ENCODE data around the gene CYLD.
A peak's percentile ranks its signal among the peaks of the same experiment; 100 is the strongest.

The CYLD gene

DNA sequence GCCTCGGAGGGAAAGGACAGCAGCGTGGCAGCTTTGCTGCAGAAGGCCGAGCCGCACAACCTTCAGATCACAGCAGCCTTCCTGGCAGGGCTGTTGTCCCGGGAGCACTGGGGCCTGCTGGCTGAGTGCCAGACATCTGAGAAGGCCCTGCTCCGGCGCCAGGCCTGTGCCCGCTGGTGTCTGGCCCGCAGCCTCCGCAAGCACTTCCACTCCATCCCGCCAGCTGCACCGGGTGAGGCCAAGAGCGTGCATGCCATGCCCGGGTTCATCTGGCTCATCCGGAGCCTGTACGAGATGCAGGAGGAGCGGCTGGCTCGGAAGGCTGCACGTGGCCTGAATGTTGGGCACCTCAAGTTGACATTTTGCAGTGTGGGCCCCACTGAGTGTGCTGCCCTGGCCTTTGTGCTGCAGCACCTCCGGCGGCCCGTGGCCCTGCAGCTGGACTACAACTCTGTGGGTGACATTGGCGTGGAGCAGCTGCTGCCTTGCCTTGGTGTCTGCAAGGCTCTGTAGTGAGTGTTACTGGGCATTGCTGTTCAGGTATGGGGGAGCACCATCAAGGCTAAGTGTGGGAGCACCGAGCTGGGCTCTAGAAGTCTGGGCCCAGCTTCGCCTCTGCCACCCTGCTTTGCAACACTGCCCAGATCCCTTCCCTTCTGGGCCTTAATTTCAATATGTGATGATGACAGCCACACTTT, 29.9 kb upstream of the CYLD start:
- peak; percentile 53 for DNase-seq

DNA sequence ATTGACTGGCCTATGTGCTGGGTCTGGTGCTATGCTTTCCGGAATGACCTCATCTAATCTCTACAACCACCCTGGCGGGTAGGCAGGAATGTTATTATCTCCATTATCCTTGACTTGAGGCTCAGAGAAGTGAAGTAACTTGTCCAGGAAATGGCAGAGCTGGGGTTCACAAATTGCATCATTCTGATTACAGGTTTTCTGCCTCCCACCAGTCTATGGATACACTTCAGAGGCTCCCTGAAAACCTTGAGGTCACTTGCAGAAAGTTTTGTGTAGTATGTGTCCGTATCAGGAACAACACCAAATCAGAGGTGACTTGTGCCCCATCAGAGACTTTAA, 29.4 kb upstream of the CYLD start:
- no peak for DNase-seq

DNA sequence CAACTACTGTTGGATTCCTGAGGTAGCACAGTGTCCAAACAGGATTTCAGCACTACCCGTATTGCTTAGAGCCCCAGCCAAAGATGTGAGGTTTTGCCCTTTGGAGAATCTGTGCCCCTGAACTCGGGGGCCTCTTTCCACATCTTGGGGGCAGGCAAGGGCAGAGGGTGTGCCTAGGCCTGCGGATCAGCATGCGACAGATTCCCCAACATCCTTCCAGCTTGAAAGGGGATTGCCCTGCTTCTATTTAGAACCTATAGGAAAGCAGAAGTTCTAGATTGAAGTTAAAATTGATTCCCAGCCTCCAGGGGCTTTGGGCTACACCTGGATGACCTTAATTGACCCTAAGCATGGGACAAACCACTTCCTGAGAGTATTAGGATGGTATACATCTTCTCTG, 28.9 kb upstream of the CYLD start:
- DNase-seq, result no peak

DNA sequence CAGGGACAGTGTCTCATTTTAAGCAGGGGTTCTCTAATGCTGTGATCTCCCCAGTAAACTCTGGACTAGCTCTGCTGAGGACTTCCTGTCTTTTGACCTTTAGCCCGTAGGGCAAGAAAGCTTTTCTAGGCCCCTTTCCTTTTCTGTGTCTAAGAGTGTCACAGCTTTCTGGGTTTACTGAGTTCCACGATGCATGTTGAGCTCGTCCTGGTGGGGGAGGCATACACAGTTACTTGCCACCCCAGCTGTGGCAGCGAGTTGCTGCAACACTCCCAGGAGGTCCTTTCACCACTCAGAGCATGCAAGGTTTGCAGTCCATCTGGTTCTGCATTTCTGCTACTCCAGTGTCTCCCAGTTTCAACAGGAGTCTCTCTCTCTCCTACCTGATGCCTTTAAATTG, 24.8 kb upstream of the CYLD start:
- no peak for DNase-seq

DNA sequence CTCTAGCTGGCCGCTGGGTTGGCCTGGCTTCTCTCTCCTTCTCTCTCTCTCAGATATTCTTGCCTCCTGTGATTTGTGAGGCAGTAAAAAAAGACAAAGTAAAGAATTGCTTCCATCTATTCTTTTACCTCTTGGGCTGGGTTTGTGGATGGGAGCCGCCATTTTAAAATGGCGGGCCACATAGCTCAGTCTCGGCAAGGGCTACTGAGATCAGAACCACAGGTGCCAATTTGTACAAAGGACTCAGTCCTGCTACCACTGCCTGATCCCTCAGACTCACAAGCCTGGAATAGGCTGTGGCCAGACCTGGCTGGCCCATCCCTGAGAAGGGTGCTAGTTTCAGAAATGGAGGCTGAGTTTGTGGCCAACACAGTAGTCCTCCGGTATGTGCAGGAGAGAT, 24.4 kb upstream of the CYLD start:
- DNase-seq, result no peak

DNA sequence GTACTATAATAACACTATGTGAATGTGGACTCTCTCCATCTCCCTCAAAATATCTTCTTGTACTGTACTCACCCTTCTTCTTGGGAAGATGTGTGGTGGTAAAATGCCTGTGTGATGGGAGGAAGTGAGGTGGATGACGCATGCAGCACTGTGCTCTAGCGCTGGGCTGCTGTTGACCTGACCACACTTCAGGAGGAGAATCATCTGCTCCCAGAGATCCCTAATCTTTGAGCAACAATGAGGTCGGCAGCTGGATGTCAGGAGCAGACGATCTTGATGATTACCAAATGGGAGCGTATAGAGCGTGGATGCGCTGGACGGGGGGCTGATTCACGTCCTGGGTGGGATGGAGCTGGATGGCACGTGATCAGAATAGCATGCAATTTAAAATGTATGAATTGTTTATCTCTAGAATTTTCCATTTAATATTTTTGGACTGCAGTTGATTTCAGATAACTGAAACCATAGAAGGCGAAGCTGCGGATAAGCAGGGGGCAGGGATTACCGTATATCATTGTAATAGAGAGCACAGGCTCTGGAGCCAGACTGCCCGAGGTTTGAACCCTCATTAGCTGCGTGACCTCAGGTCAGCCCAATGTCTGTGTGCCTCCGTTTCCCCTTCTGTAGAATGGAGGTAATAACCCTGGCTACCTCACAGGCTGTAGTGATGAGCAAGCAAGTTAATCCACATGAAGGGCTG, 23.7 kb upstream of the CYLD start:
- no peak for DNase-seq

DNA sequence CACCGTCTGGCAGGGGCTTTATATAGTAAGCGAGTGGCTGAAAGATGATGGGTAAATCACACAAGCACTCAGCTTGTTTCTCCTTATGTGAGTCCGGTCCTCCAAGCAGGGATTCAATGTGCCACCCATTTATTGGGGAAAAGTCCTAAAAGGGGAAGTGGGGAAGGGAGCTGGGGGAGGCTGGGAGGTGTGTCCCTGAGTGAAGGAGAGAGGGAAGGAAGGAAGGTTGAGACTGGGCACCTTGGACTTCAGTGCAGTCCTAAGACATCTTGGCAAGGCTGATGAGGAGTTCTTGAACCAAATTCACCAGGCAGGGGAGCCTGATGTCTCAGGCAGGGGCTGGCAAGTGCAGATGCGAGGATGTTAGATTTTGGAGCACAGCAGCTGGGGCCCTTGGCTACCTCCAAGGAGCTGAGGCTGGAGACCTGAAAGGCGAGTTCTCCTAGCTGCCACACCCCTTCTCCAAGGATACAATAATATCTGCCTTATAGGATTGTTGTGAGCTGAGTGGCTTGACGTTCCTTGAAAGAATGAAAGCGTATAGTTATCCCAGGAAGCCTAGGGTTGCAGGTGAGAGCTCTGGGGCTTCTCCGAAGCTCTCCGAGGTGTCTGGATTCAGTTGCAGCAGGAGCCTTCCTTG, 23.0 kb upstream of the CYLD start:
- no peak for DNase-seq

DNA sequence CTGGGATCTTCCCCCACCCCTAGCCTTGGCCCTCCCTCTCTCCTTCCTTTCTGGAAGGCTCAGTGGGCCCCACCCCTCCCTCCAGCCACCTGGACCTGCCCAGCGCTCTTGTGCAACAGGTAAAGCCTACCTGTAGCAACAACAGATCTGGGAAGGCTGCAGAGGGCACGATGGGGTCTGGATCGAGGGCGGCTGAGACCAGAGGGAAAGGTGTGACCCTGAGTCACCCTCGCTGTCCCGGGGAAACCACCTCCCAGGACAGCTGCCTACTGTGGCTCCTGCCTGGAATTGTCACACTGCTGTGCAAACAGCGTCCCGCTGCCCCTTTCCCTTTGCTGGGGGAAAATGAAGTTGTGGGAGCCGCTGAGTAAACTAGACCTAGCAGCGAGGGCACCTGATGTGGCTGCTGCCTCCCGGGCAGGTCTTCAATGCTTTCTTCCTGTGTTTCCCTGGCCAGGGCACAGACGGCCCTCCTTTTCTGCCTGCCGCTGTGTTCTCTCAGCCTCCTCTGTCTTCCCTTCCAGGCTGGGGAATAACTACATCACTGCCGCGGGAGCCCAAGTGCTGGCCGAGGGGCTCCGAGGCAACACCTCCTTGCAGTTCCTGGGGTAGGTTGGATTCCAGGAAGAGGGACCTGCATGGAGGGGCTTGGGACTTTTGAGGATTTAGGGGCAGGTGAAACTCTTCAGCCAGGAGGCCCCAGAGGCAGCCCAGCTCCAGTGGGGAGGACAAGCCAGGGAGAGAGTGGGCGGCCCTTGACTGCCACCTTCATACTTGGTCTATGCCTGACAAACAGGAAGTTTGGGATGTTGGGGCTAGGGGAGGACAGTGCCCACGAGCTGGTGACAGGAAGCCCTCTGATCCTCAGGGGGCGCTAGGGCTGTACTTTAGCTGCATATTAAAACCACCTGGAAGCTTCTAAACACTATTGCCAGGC, 22.2 kb upstream of the CYLD start:
- no peak for DNase-seq

DNA sequence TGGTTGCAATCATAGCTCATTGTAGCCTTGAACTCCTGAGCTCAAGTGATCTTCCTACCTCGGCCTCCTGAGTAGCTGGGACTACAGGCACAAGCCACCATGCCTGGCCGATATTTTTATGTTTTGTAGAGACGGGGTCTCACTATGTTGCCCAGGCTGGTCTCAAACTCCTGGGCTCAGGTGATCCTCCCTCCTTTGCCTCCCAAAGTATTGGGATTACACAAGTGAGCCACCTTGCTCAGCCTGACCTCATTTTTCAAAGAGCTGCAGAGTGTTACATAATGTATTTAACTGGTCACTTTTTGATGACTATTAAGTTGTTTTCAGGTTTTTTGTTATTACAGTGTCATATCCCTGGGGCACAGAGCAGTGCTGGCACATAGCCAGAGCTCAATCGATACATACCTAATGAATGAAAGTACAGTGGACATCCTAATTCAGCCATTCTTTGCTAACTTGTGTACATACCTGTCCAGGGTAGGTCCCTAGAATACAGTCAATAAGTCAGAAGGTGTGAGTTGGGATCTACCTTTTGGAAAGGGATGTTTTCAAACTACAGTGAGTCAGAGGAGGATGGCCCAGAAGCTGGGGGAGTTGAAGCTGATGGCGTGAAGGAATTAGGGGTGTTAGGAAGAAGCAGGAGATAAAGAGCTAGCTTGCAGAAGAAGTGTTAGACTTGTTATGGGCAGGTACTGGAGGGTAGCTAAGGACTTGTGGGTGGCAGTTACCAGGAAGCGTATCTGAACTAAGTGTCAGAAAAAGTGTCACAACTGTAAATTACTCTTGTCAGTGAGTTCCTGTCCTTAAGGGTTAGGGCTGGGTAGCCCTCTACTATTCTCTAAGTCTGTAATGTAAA, 20.1 kb upstream of the CYLD start:
- no peak for DNase-seq

DNA sequence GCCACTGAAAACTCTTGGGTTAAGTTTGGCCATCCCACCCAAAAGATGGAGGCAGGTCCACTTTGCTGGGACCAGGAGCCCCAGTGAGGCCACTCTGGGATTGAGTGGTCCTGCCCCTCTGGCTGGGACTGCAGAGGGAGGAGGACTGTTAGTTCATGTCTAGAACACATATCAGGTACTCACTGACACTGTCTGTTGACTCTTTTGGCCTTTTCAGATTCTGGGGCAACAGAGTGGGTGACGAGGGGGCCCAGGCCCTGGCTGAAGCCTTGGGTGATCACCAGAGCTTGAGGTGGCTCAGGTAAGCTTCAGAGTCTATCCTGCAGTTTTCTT, 19.5 kb upstream of the CYLD start:
- DNase-seq, result no peak

DNA sequence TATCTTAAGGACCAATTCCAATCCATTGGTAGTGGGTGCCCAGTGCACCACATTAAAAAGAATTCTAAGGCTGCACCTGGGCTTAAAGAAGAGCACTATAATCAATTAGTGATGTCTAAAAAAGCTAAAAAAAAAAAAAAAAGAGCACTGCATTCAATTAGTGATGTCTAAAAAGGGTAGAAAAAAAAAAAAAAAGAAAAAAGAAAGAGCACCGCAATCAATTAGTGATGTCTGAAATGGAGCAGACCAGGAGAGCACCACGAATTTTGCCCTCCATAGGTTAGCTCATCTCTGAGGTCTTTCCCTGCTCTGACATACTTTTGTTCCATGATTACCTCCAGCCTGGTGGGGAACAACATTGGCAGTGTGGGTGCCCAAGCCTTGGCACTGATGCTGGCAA, 18.9 kb upstream of the CYLD start:
- DNase-seq, result no peak

DNA sequence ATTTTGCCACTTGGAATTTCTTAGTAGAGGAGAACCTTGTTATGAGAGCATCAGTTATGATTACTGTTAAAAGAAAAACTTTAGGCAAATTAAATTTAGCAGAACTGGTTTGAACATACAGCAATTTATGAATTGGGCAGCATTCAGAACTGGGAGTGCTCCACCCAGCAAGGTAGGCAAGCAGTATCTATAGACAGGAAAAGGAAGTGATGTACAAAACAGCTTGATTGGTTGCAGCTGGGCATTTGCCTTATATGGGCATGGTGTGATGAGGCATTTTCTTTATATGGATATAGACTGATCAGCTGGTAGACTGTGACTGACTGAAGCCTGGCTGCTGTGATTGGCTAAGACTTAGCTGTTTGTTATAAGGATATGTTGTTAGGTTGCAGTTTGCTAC, 17.6 kb upstream of the CYLD start:
- no peak for DNase-seq

DNA sequence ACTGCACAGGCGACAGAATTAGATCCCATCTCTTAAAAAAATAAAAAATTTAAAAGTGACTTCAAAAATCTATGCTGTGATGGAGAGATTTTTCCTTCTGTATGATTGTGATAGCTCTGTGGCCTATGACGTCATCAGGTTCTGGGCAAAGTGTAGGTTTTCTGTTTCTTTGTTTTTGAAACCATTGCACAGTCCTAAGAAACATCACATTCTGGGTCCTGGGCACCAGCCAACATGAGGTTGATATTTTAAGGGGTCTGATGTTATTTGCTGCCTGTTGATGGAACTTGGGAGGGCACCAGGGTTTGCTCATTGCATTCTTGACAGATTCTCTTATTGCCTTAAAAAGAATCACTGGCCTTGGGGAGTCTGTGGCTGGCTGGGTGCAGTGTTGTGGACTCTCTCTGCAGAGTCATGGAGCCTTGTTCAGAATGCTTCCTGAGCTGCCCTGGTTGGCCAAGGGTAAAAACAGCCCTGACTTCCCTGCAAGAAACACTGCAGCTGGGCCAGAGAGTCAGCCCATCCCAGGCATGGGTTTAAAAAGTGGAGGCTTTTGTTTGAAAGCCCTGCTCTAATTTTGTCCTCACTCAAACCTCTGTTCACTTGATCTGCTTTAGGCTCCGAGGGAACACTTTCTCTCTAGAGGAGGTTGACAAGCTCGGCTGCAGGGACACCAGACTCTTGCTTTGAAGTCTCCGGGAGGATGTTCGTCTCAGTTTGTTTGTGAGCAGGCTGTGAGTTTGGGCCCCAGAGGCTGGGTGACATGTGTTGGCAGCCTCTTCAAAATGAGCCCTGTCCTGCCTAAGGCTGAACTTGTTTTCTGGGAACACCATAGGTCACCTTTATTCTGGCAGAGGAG, 10.5 kb upstream of the CYLD start:
- no peak for DNase-seq

DNA sequence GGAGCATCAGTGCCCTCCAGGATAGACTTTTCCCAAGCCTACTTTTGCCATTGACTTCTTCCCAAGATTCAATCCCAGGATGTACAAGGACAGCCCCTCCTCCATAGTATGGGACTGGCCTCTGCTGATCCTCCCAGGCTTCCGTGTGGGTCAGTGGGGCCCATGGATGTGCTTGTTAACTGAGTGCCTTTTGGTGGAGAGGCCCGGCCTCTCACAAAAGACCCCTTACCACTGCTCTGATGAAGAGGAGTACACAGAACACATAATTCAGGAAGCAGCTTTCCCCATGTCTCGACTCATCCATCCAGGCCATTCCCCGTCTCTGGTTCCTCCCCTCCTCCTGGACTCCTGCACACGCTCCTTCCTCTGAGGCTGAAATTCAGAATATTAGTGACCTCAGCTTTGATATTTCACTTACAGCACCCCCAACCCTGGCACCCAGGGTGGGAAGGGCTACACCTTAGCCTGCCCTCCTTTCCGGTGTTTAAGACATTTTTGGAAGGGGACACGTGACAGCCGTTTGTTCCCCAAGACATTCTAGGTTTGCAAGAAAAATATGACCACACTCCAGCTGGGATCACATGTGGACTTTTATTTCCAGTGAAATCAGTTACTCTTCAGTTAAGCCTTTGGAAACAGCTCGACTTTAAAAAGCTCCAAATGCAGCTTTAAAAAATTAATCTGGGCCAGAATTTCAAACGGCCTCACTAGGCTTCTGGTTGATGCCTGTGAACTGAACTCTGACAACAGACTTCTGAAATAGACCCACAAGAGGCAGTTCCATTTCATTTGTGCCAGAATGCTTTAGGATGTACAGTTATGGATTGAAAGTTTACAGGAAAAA, 9.7 kb upstream of the CYLD start:
- DNase-seq, result no peak

DNA sequence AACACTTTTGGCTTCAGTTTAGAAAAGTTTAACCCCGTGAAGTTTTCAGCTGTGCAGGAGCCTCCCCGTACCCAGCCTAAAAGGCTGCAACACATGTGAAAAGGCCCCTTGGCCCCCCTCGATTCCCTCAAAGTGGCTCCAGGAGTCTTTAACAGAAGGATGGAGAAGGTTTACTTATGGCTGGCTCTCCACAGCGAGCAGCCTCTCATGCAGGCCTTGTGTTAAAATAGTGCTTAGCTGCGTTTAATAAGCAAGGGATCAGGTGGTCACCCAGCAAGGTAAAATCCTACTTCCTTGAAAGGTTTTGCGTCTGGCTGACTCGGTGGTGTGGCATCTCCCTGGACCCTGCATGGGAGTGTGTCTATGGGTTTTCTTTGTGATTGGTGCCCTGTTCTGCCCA, 8.4 kb upstream of the CYLD start:
- DNase-seq, result no peak

DNA sequence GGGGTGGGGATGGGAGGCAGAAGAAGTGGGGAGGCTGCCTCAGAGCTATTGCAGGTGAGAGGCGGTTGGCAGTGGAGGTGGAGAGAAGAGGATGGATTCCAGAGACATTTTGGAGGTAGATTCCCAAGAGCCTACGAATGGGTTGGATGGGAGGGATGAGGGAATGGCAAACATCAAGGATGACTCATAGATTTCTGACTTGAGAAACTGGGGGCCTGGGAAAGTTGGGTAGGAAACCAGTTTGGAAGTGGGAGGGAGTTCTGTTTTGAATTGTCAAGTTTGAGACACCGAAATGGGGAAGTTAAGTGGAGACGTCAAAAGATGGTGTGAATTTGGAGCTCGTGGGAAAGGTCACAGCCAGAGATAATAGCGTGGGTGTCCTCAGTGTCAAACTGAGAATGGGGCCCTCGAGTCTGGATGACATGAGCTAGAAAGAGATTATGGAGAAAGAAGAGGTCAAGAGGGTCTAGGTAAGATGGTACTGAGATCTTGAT, 6.2 kb upstream of the CYLD start:
- no peak for DNase-seq

DNA sequence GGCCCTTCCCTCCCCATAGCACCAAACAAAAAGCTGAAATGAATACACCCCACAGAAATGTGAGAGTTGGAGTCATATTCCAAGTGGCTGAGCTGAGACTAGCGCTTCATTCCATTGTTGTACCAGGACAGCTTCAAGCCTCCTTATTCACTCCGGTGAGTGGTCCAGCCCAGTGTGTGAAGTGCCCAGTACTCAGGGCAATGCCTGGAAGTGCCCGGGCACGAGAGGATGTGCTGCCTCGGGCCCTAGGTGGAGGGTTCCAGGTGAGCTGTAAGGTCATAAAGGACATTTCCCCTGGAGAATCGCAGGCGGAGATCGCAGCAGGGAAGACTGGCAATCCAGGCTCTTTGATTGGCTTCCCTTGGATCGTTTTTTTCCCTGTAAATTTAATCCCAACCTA, 5.4 kb upstream of the CYLD start:
- DNase-seq, result no peak

DNA sequence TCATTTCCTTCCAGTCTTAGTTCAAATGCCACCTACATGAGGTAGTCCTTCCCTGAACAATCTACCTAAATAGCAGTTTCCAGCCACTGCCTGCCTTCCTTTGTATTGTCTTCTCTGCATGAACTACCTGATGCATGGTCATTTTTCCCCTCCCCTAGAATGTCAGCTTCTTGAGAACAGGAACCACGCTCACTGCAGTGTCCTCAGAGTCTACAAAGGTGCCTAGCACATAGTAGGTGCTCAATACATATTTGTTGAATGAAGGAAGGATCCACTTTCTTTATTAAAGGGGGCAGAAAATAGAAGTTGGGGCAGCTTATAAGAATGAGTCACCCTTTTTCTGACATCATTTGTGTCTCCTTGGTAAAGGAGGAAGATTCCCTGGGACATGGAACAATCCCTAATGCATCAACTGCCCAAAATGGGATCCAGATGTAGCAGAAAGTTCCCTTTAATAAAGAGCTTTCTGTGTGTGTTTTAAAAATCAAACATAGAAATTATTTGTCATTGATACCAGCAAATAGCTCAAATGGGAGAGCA, 4.4 kb upstream of the CYLD start:
- no peak for DNase-seq

DNA sequence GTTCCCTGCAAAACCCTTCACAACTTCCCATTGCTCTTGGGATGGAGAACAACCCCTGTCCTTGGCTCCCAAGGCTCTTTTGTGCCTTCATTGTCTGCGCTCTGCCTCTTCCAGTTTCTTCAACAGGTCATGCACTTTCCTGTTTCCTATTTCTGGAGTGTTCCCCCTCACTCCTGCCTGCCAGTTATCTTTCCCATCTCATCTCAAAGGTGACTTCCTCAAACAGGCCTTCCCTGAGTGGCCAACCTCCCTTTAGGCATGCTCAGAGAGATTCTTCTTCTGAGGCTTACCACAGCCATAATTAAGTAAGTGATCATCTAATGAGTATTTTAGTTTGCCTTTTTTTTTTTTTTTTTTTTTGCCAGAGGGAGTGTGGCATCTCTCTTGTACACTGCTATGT, 2.9 kb upstream of the CYLD start:
- no peak for DNase-seq

DNA sequence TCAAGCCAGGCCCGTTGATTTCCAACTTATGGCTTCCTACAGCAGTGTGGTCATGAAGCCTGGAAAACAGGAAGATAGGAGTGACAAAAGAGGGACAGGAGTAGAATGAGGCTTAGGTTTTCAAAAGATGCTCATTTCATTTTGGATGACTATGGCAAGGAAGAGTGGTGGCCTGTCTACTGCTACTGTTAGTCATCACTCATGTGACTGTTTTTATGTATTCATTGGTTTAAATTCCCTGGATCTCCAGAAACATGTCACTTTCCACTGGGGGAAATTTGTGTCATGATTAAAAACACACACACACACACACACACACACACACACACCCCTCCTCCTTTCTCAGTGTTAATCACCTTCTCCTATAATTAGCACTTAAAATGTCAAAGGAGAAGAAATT, 1.1 kb upstream of the CYLD start:
- no peak for DNase-seq
